DOHH2 (cell line): ENCODE results near the gene LRRC4B.

Source experiments
- CTCF ChIP-seq: fragments of 200-600 bp; sonication (generic); IDR thresholded peaks from one replicate; pipeline ENCODE4 v1.5.1; 2014; ENCODE audit warnings: antibody characterized with exemption, mild to moderate bottlenecking, low read depth, low read length; ENCODE audit not compliant: poor library complexity, severe bottlenecking
- EZH2phosphoT487 ChIP-seq: fragments of 200-600 bp; sonication (generic); IDR thresholded peaks from 2 replicates; pipeline ENCODE4 v1.6.1; 2017; ENCODE audit warnings: borderline replicate concordance, mild to moderate bottlenecking, antibody characterized with exemption, low read length, moderate library complexity, mixed read lengths

- TF ChIP-seq CTCF (no peak), EZH2phosphoT487 (no peak)
Measured at GRCh38 chr19:50489461-50490011, 78.7 kb downstream of the LRRC4B start.
